GM12892 (cell line): ENCODE data around the gene SMARCD1.

ENCODE experiments used
- POLR2A ChIP-seq: IDR thresholded peaks from 2 replicates; pipeline ENCODE4 v1.6.1; 2011; ENCODE audit warnings: low read depth, low read length, control low read depth
- POLR2AphosphoS5 ChIP-seq: IDR thresholded peaks from 2 replicates; pipeline ENCODE4 v1.6.1; 2011; ENCODE audit warnings: low read depth, low read length, control low read depth
- TAF1 ChIP-seq: IDR thresholded peaks from 2 replicates; pipeline ENCODE4 v1.6.1; 2011; ENCODE audit warnings: low read depth, mild to moderate bottlenecking, control low read depth, low read length, borderline replicate concordance

GRCh38 chr12:50041062-50041860 lies 43.9 kb upstream of the SMARCD1 start:
- TF ChIP-seq POLR2AphosphoS5 (no peak), TAF1 (no peak), POLR2A (no peak)
